IMR-90 (cell line): Measurements from ENCODE around the gene CNGB1. TPM values are rescaled to one million over a fixed set of nuclear protein-coding genes. Genes with fewer than 3 reads are reported as not detected.

Experiments
- ATAC-seq: fragments of 200-7000 bp; cut with Tn5 transposase; 2 replicates; pipeline ENCODE4 v1.9.1; 2020; ENCODE audit warnings: low read depth, mild to moderate bottlenecking, moderate library complexity
- BruUV-seq: library from RNA; stranded (reverse); fragments of 400-500 nt; replicated peaks from 2 replicates; lab custom pipeline; 2021; lab: Mats Ljungman, UMichigan
- CTCF ChIA-PET: fragments of 300-600 bp; formaldehyde crosslinking; extraction: SDS; loops from one replicate; lab custom pipeline; 2021; ENCODE audit warnings: antibody characterized with exemption; lab: Yijun Ruan, JAX
- POLR2A ChIA-PET: fragments of 300-600 bp; sonication (Branson Sonifier 250); formaldehyde crosslinking; loops from one replicate; lab custom pipeline; 2022; ENCODE audit warnings: antibody characterized with exemption; ENCODE audit not compliant: unreplicated experiment; lab: Charles Lee
- DNase-seq: peaks from one replicate; pipeline ENCODE4 v3.0.0; 2013
- H2AFZ ChIP-seq: replicated peaks from 2 replicates; pipeline ENCODE3; 2013; ENCODE audit warnings: low read length, mild to moderate bottlenecking; ENCODE audit not compliant: poor library complexity
- H2AK5ac ChIP-seq: 2 replicates; pipeline ENCODE4 v1.6.1; 2013; ENCODE audit warnings: low read depth, low read length, inconsistent platforms
- H2AK9ac ChIP-seq: replicated peaks from 2 replicates; pipeline ENCODE3; 2013; ENCODE audit warnings: mild to moderate bottlenecking, low read depth, low read length, moderate library complexity; ENCODE audit not compliant: poor library complexity
- H2BK120ac ChIP-seq: 2 replicates; pipeline ENCODE4 v1.6.1; 2013; ENCODE audit warnings: low read depth, low read length, inconsistent platforms
- H2BK15ac ChIP-seq: 3 replicates; pipeline ENCODE4 v1.6.1; 2013; ENCODE audit warnings: low read depth, low read length, inconsistent platforms
- H2BK20ac ChIP-seq: 2 replicates; pipeline ENCODE4 v1.6.1; 2013; ENCODE audit warnings: low read depth, mild to moderate bottlenecking, inconsistent platforms, low read length, moderate library complexity
- H2BK5ac ChIP-seq: 2 replicates; pipeline ENCODE4 v1.6.1; 2013; ENCODE audit warnings: mild to moderate bottlenecking, low read depth, low read length, inconsistent platforms; ENCODE audit not compliant: poor library complexity, severe bottlenecking
- H3K14ac ChIP-seq: replicated peaks from 2 replicates; pipeline ENCODE4 v1.6.1; 2013; ENCODE audit warnings: low read depth, low read length, inconsistent platforms
- H3K18ac ChIP-seq: 2 replicates; pipeline ENCODE4 v1.6.1; 2013; ENCODE audit warnings: low read depth, low read length, control low read depth
- H3K23ac ChIP-seq: 2 replicates; pipeline ENCODE4 v1.6.1; 2013; ENCODE audit warnings: low read depth, low read length, inconsistent platforms
- H3K27ac ChIP-seq: 2 replicates; pipeline ENCODE4 v1.5.1; 2013; ENCODE audit warnings: mild to moderate bottlenecking, control low read depth, low read length; ENCODE audit not compliant: insufficient read depth
- H3K27me3 ChIP-seq: 2 replicates; pipeline ENCODE4 v1.6.1; 2013; ENCODE audit warnings: low read length; ENCODE audit not compliant: control insufficient read depth, insufficient read depth
- H3K36me3 ChIP-seq: 2 replicates; pipeline ENCODE4 v1.6.1; 2013; ENCODE audit warnings: low read length, mixed read lengths; ENCODE audit not compliant: control insufficient read depth, insufficient read depth
- H3K4ac ChIP-seq: 2 replicates; pipeline ENCODE4 v1.6.1; 2013; ENCODE audit warnings: low read depth, low read length, inconsistent platforms
- H3K4me1 ChIP-seq: 2 replicates; pipeline ENCODE4 v1.6.1; 2013; ENCODE audit warnings: low read length, mixed read lengths; ENCODE audit not compliant: control insufficient read depth, insufficient read depth
- H3K4me2 ChIP-seq: 2 replicates; pipeline ENCODE4 v1.6.1; 2013; ENCODE audit warnings: low read depth, mild to moderate bottlenecking, control low read depth, low read length, moderate library complexity
- H3K4me3 ChIP-seq: 2 replicates; pipeline ENCODE4 v1.5.1; 2013; ENCODE audit warnings: low read depth, mild to moderate bottlenecking, control low read depth, low read length, moderate library complexity; ENCODE audit not compliant: insufficient read depth
- H3K56ac ChIP-seq: 2 replicates; pipeline ENCODE4 v1.6.1; 2013; ENCODE audit warnings: low read length, inconsistent platforms; ENCODE audit not compliant: insufficient read depth; ENCODE audit errors: extremely low read depth
- H3K79me1 ChIP-seq, 2 experiments: 2 replicates each; pipeline ENCODE4 v1.6.1; 2013; ENCODE audit warnings: low read length in 2 of 2, inconsistent platforms in 1 of 2, low read depth in 1 of 2
- H3K9ac ChIP-seq: 2 replicates; pipeline ENCODE4 v1.6.1; 2013; ENCODE audit warnings: low read depth, low read length, control low read depth
- H3K9me1 ChIP-seq: 2 replicates; pipeline ENCODE4 v1.6.1; 2013; ENCODE audit warnings: low read length, inconsistent platforms; ENCODE audit not compliant: insufficient read depth
- H3K9me3 ChIP-seq: 2 replicates; pipeline ENCODE4 v1.6.1; 2013; ENCODE audit warnings: low read length; ENCODE audit not compliant: control insufficient read depth, insufficient read depth
- H4K20me1 ChIP-seq: 2 replicates; pipeline ENCODE4 v1.6.1; 2013; ENCODE audit warnings: low read length, inconsistent platforms; ENCODE audit not compliant: insufficient read depth
- H4K5ac ChIP-seq: 2 replicates; pipeline ENCODE4 v1.6.1; 2013; ENCODE audit warnings: mild to moderate bottlenecking, low read depth, low read length, control low read depth
- H4K8ac ChIP-seq, 2 experiments: 2 replicates each; pipeline ENCODE4 v1.6.1; 2013; ENCODE audit warnings: low read depth in 2 of 2, low read length in 2 of 2, control low read depth in 1 of 2, inconsistent platforms in 1 of 2
- H4K91ac ChIP-seq: 2 replicates; pipeline ENCODE4 v1.6.1; 2013; ENCODE audit warnings: low read depth, low read length, inconsistent platforms; ENCODE audit not compliant: insufficient read depth
- ELK1 ChIP-seq: fragments of 150-350 bp; IDR thresholded peaks from 2 replicates; pipeline ENCODE4 v1.6.1; 2016; ENCODE audit warnings: low read depth, mild to moderate bottlenecking, low read length, moderate library complexity, borderline replicate concordance
- RAD21 ChIP-seq: IDR thresholded peaks from 2 replicates; pipeline ENCODE4 v1.6.1; 2012; ENCODE audit warnings: low read length, improper control_type of control experiment
- SMC3 ChIP-seq: fragments of 150-350 bp; IDR thresholded peaks from 2 replicates; pipeline ENCODE4 v1.6.1; 2016; ENCODE audit warnings: low read depth, mild to moderate bottlenecking, antibody characterized with exemption, low read length, moderate library complexity
- USF2 ChIP-seq: fragments of 150-350 bp; IDR thresholded peaks from 2 replicates; pipeline ENCODE4 v1.6.1; 2017; ENCODE audit warnings: mild to moderate bottlenecking, antibody characterized with exemption, low read length, low read depth
- WGBS, 2 experiments: methylation state at CpG; one replicate each; pipeline versions ENCODE4 v1.1.5 to v1.1.7; 2013; ENCODE audit warnings: missing lambda C conversion rate in 2 of 2; ENCODE audit not compliant: insufficient read length in 1 of 2; ENCODE audit errors: extremely low coverage in 2 of 2; 5-methylcytosine and 5-hydroxymethylcytosine counted together
- dilution Hi-C: fragments of 300-500 bp; cut with HindIII; formaldehyde crosslinking; loops from one replicate; pipeline ENCODE4 v1.14.3; 2018; ENCODE audit warnings: low sequenced_read_pairs; ENCODE audit not compliant: unreplicated experiment
- in situ Hi-C: fragments of 300-500 bp; cut with MboI; formaldehyde crosslinking; loops from 3 replicates; pipeline ENCODE4 v1.14.3; 2019; ENCODE audit warnings: low sequenced_read_pairs, inconsistent platforms, mixed read lengths
- intact Hi-C: fragments of 100-400 bp; cut with micrococcal nuclease; formaldehyde crosslinking; loops from 2 replicates; pipeline ENCODE4 v1.10.0; 2022
- polyA plus RNA-seq, 3 experiments: library from polyadenylated mRNA; depleted of rRNA; stranded (reverse); fragments of >200 nt; gene quantifications; 2 replicates each; pipeline ENCODE4 v1.2.3, GENCODE V29; 2012; ENCODE audit warnings: low replicate concordance in 1 of 3
- total RNA-seq: library from RNA; depleted of rRNA; stranded (reverse); fragments of >200 nt; gene quantifications from 2 replicates; pipeline ENCODE4 v1.2.3, GENCODE V29; 2012

CNGB1 gene
- total and polyA plus RNA-seq, 2 of the 4 experiments (the other 2 are of a cell fraction), result not detected

GRCh38 chr16:57949013-57949412 is 21.9 kb downstream of the CNGB1 start:
- TF ChIP-seq USF2 (no peak), SMC3 (no peak), ELK1 (no peak), RAD21 (no peak)
- H3K4ac ChIP-seq, result no peak overlapping the region
- no peak overlapping the region for H4K5ac ChIP-seq
- H4K8ac ChIP-seq, result no peak overlapping the region
- in situ Hi-C loops (no loop called here), dilution Hi-C loops (no loop called here), intact Hi-C loops (no loop called here)
- H3K18ac ChIP-seq, result no peak overlapping the region
- no peak overlapping the region for H3K14ac ChIP-seq
- no peaks in the 10 kb centered on the region for H3K36me3 ChIP-seq
- H2AK9ac ChIP-seq, result no peak overlapping the region
- no peak overlapping the region for H3K9ac ChIP-seq
- no peak overlapping the region for H2AK5ac ChIP-seq
- peaks cover 39% of the 10 kb centered on the region for H3K27me3 ChIP-seq
- no peak overlapping the region for H3K4me2 ChIP-seq
- CTCF ChIA-PET, result no interaction called here
- no peaks in the 10 kb centered on the region for H4K20me1 ChIP-seq
- no peak overlapping the region for H3K27ac ChIP-seq
- H2BK120ac ChIP-seq, result no peak overlapping the region
- ATAC-seq (no peak), DNase-seq (no peak)
- H2BK5ac ChIP-seq, result no peak overlapping the region
- no peak overlapping the region for H2AFZ ChIP-seq
- H2BK20ac ChIP-seq, result no peak overlapping the region
- no peaks in the 10 kb centered on the region for H3K4me1 ChIP-seq
- no peak overlapping the region for H3K23ac ChIP-seq
- no TSS peak for BruUV-seq
- no CpG with 5 or more reads among the region's 2 CpGs for WGBS, 2 experiments
- no peak overlapping the region for H3K56ac ChIP-seq
- H3K9me1 ChIP-seq, result no peaks in the 10 kb centered on the region
- H3K79me1 ChIP-seq, result no peaks in the 10 kb centered on the region
- no peaks in the 10 kb centered on the region; the same call in 1 of the 2 replicates for H3K9me3 ChIP-seq
- H3K4me3 ChIP-seq, result no peak overlapping the region
- no peak overlapping the region for H4K91ac ChIP-seq
- no peak overlapping the region for H2BK15ac ChIP-seq
- POLR2A ChIA-PET, result no interaction called here
